Liver (tissue), 3 donors: ENCODE measurements around the gene U2AF2.

Source experiments
- ATF3 ChIP-seq: IDR thresholded peaks from 2 replicates; pipeline ENCODE4 v1.6.1; 2016; ENCODE audit warnings: antibody characterized with exemption
- FOXA1 ChIP-seq: IDR thresholded peaks from 2 replicates; pipeline ENCODE4 v1.6.1; 2016; ENCODE audit warnings: antibody characterized with exemption
- GABPA ChIP-seq, 2 donors: IDR thresholded peaks in 1 of 2; conservative IDR thresholded peaks in 1 of 2; 2 replicates each; pipeline ENCODE4 v1.6.1; 2016; ENCODE audit warnings: antibody characterized with exemption in 2 of 2, mild to moderate bottlenecking in 1 of 2, moderate library complexity in 1 of 2
- HNF4A ChIP-seq, 2 donors: conservative IDR thresholded peaks; 2 replicates each; pipeline ENCODE4 v1.6.1; 2016; ENCODE audit warnings: antibody characterized with exemption in 2 of 2, mild to moderate bottlenecking in 2 of 2
- JUND ChIP-seq, 2 donors: IDR thresholded peaks; 2 replicates each; pipeline ENCODE4 v1.6.1; 2016; ENCODE audit warnings: antibody characterized with exemption in 2 of 2
- MAX ChIP-seq: IDR thresholded peaks from 2 replicates; pipeline ENCODE4 v1.6.1; 2016; ENCODE audit warnings: antibody characterized with exemption
- RAD21 ChIP-seq, 2 donors: IDR thresholded peaks; 2 replicates each; pipeline ENCODE4 v1.6.1; 2016; ENCODE audit warnings: antibody characterized with exemption in 2 of 2, mild to moderate bottlenecking in 2 of 2
- REST ChIP-seq: IDR thresholded peaks from 2 replicates; pipeline ENCODE4 v1.6.1; 2016; ENCODE audit warnings: antibody characterized with exemption, mild to moderate bottlenecking
- RXRA ChIP-seq, 2 donors: IDR thresholded peaks; 2 replicates each; pipeline ENCODE4 v1.6.1; 2017 to 2018; ENCODE audit warnings: antibody characterized with exemption in 2 of 2, mild to moderate bottlenecking in 1 of 2
- SP1 ChIP-seq: IDR thresholded peaks from 2 replicates; pipeline ENCODE4 v1.6.1; 2018; ENCODE audit warnings: antibody characterized with exemption, mild to moderate bottlenecking
- TAF1 ChIP-seq: conservative IDR thresholded peaks from 2 replicates; pipeline ENCODE4 v1.6.1; 2016; ENCODE audit warnings: antibody characterized with exemption, mild to moderate bottlenecking
- YY1 ChIP-seq: IDR thresholded peaks from 2 replicates; pipeline ENCODE4 v1.6.1; 2016; ENCODE audit warnings: antibody characterized with exemption, mild to moderate bottlenecking
- ZBTB33 ChIP-seq: IDR thresholded peaks from 2 replicates; pipeline ENCODE4 v1.6.1; 2016; ENCODE audit warnings: antibody characterized with exemption
- TF ChIP-seq, protein P1 (sequence below): fragments of 150-350 bp; IDR thresholded peaks from 2 replicates; pipeline ENCODE4 v1.5.1; 2017; ENCODE audit warnings: improper control_type of control experiment, low read depth, low read length; ENCODE audit not compliant: missing input control
- donor health status: healthy.
- donor health status: healthy.

GRCh38 chr19:55712804-55713631 lies 58.2 kb downstream of the U2AF2 start:
- TF ChIP-seq REST: no peak
- TF ChIP-seq, protein P1, sequence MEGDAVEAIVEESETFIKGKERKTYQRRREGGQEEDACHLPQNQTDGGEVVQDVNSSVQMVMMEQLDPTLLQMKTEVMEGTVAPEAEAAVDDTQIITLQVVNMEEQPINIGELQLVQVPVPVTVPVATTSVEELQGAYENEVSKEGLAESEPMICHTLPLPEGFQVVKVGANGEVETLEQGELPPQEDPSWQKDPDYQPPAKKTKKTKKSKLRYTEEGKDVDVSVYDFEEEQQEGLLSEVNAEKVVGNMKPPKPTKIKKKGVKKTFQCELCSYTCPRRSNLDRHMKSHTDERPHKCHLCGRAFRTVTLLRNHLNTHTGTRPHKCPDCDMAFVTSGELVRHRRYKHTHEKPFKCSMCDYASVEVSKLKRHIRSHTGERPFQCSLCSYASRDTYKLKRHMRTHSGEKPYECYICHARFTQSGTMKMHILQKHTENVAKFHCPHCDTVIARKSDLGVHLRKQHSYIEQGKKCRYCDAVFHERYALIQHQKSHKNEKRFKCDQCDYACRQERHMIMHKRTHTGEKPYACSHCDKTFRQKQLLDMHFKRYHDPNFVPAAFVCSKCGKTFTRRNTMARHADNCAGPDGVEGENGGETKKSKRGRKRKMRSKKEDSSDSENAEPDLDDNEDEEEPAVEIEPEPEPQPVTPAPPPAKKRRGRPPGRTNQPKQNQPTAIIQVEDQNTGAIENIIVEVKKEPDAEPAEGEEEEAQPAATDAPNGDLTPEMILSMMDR: no peak
- no peak for TF ChIP-seq RAD21 (IDR thresholded peaks at IDR 0.05)
- TF ChIP-seq HNF4A (conservative IDR thresholded peaks at IDR 0.05): no peak
- TF ChIP-seq MAX: no peak
- TF ChIP-seq YY1: no peak
- no peak for TF ChIP-seq JUND (IDR thresholded peaks at IDR 0.05)
- no peak for TF ChIP-seq RXRA (IDR thresholded peaks at IDR 0.05)
- TF ChIP-seq ZBTB33: no peak
- no peak for TF ChIP-seq ATF3
- no peak for TF ChIP-seq SP1
- no peak for TF ChIP-seq GABPA (IDR thresholded peaks at IDR 0.05 in 1 of 2, conservative IDR thresholded peaks at IDR 0.05 in 1 of 2)
- no peak for TF ChIP-seq FOXA1
- TF ChIP-seq TAF1: no peak
